Activated T-cell treated with anti-CD3 and anti-CD28 coated beads, Interleukin-2, amount 50 U/mL, for 4 hours (primary cell): ENCODE data around the gene GRIK2. TPM values are rescaled to one million over a fixed set of nuclear protein-coding genes. Genes with fewer than 3 reads are reported as not detected.

Experiments
- ATAC-seq, 2 donors: fragments of 200-7000 bp; cut with Tn5 transposase; one replicate each; pipeline ENCODE4 v1.10.0; 2021
- DNase-seq: peaks from one replicate; pipeline ENCODE4 v3.0.0-alpha.2; 2020
- H3K27me3 Mint-ChIP-seq: one replicate; pipeline ENCODE4 v1.8.0; 2021; ENCODE audit warnings: low read depth, mixed read lengths
- H3K36me3 Mint-ChIP-seq: one replicate; pipeline ENCODE4 v1.8.0; 2022; ENCODE audit warnings: mixed read lengths; ENCODE audit not compliant: insufficient read depth
- H3K4me1 Mint-ChIP-seq: one replicate; pipeline ENCODE4 v1.8.0; 2021; ENCODE audit warnings: low read depth, mixed read lengths
- H3K4me3 Mint-ChIP-seq: one replicate; pipeline ENCODE4 v1.8.0; 2021; ENCODE audit warnings: mild to moderate bottlenecking, moderate library complexity, mixed read lengths
- H3K9me3 Mint-ChIP-seq: one replicate; pipeline ENCODE4 v1.8.0; 2021; ENCODE audit warnings: mixed read lengths
- total RNA-seq, 3 donors: library from RNA; stranded (reverse); gene quantifications; one replicate each; pipeline ENCODE4 v1.2.1, GENCODE V29; 2021

GRIK2 gene
- total RNA-seq, 3 donors from 2014 or later = not detected

DNA sequence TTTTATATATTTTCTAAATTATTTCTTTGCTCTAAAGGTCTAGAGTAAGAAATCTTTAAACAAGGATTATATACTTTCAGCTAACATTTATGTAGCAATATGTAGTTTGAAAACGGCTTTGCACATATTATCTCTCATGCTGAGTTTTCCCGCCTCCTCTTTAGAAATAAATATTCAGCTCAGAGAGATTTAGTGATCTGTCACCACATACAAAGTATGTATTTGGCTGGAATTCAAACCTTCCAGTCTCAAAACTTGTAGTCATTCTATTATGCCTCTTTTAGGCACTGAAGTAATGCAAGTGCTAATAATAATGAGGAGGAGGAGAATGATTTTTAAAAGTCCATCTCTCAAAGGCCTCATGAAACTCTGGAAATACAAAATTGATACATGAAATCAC, 525.0 kb downstream of the GRIK2 start:
- H3K36me3 Mint-ChIP-seq = no peaks in the 10 kb centered on the region
- no peaks in the 10 kb centered on the region for H3K27me3 Mint-ChIP-seq
- ATAC-seq (no peak), DNase-seq (no peak)
- no peak overlapping the region for H3K4me3 Mint-ChIP-seq
- H3K4me1 Mint-ChIP-seq = no peaks in the 10 kb centered on the region
- no peaks in the 10 kb centered on the region for H3K9me3 Mint-ChIP-seq

DNA sequence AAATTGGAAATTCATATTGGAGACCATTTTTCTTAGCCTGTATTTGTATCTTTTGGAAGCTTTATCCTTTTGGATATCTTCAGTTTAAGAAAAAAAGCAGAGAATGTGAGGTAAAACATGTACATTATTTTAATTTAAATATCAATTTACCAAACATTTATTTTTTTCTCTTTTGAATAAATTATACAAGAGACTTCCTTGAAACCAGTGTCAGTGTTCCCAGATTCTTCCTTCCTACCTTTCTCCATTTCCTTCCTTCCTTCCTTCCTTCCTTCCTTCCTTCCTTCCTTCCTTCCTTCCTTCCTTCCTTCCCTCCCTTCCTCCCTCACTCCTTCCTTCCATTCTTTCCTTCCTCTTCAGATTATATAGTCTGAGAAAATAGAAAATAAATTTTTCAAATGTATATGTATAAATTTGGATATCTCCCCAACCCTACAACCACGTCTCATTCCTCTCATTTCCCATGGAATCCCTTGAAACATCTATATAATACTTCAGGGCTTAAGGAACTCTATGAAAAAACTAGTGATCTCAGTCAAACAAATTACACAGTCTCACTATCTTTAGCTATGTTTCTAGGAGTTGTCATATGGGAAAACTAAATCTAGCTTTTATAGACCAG, 528.4 kb downstream of the GRIK2 start:
- H3K9me3 Mint-ChIP-seq = no peaks in the 10 kb centered on the region
- H3K36me3 Mint-ChIP-seq = no peaks in the 10 kb centered on the region
- no peak overlapping the region for H3K4me3 Mint-ChIP-seq
- H3K4me1 Mint-ChIP-seq = no peaks in the 10 kb centered on the region
- ATAC-seq = no peak
- no peak for DNase-seq
- no peaks in the 10 kb centered on the region for H3K27me3 Mint-ChIP-seq

DNA sequence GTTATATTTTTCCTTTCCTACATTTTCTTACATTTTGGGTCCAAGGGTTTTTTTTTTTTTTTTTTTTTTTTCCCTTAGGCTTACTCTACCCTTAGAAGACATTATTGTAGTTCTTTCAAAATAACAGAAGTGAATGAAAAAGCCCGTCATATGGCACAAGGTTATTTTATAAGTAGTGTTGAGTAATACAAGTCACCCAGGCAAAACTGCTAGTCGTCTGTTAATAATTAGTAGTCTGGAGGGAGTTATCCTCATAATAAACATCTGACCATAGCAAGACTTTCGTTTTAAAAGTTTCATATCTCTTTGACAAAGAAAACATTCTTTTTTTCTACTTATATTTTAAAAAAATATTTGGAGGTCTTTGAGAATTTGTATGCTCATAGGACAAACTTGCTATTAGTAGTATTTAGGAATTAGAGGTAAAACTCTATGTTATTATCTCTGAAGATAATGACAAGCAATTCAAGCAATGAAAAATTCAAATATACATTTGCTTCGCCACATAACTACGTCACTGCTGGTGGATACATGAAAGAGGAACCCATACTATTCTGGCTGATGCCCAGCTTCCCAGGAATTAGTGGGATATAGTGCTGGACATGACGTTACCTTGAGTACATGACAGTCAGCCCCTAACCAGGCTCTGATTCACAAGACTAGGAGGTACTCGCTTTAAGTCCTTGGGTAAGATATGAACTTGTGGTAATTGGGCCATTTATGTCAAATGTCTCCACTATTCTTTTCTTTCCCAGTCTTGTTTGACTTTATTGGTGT, 532.8 kb downstream of the GRIK2 start:
- Mint-ChIP-seq H3K4me3 (no peak overlapping the region), H3K27me3 (no peaks in the 10 kb centered on the region), H3K36me3 (no peaks in the 10 kb centered on the region), H3K9me3 (no peaks in the 10 kb centered on the region), H3K4me1 (no peaks in the 10 kb centered on the region)
- ATAC-seq (no peak), DNase-seq (no peak)

DNA sequence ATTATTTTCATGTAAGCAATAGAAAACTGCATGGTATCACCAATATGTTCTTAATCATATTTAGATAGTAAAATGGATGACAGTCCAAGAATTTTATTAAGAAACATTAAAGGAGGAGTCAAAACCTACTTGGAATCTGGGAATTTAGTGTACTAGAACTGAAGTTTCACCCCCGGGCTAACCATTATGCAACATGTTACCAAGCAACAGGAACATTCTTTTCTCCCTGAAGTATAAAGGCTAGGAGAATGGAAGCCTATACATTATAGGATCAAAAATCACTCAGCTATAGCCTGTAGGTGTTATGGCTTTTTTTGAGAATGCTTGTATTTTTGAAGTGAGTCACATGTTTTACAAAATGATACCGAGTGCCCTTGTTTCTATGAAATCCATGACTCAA, 538.3 kb downstream of the GRIK2 start:
- H3K4me1 Mint-ChIP-seq = no peaks in the 10 kb centered on the region
- H3K9me3 Mint-ChIP-seq = peaks cover 3% of the 10 kb centered on the region
- no peak for ATAC-seq
- H3K27me3 Mint-ChIP-seq = no peaks in the 10 kb centered on the region
- DNase-seq = no peak
- no peak overlapping the region for H3K4me3 Mint-ChIP-seq
- no peaks in the 10 kb centered on the region for H3K36me3 Mint-ChIP-seq

DNA sequence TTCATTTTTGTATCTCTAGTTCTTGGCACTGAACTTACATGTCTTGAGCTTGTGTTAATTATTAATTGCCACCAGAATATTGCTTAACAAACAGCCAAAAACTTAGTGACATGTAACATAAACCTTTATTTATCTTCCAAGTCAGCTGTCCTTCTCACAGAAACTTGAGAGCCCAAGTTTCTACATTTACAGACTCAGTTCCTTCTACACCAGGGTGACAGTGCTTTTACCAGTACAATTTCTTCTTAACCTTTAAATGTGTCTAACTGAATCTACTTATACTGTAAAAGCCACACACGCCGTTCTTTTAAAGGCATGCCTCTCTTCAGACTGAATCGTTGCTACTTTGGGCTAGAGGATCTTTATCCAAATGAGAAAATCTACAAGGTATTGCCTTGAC, 539.2 kb downstream of the GRIK2 start:
- ATAC-seq = no peak

DNA sequence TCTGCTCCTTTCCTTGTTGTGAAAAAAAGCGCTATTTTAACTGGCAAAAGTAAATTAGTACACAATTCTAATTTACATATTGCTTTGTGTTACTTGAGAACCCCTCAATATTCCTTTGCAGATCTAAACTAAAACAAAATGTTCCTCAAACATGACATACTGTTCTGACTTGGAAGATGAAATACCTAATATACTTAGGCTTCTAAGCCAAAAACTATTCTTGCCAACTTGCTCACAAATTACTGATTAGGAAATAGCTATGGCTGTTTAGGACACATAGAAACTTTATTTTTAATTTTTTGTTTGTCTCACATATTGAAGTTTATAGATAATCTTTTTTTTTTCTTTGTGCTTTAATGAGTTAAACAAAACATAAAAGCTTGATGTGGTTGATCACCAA, 542.2 kb downstream of the GRIK2 start:
- H3K4me3 Mint-ChIP-seq = no peak overlapping the region
- DNase-seq = no peak
- H3K36me3 Mint-ChIP-seq = no peaks in the 10 kb centered on the region
- H3K4me1 Mint-ChIP-seq = no peaks in the 10 kb centered on the region
- ATAC-seq = no peak
- no peaks in the 10 kb centered on the region for H3K27me3 Mint-ChIP-seq
- H3K9me3 Mint-ChIP-seq = peaks cover 7% of the 10 kb centered on the region

More for the DNA sequence above, 539.2 kb downstream of the GRIK2 start:
- Mint-ChIP-seq H3K27me3 (no peaks in the 10 kb centered on the region), H3K9me3 (peaks cover 3% of the 10 kb centered on the region), H3K4me1 (no peaks in the 10 kb centered on the region), H3K4me3 (no peak overlapping the region), H3K36me3 (no peaks in the 10 kb centered on the region)
- DNase-seq = no peak

DNA sequence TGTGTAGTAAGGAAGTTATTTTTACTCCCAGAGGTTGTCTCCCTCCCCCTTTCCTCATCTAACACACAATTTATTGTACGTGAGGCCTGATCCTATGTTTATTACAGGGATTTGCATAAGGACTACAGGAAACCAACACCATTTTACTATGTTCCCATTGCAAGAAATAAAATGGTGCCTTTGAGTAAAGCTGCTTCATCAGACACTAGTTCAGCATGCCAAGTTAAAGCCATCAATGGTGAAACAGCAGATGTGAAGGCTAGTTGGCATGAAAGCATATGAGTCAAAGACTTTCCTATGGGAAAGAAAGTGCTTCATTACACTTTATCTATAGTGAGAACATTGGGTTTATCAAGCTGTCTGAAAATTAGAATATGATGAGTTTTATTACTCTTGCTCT, 543.0 kb downstream of the GRIK2 start:
- ATAC-seq (no peak), DNase-seq (no peak)
- Mint-ChIP-seq H3K36me3 (no peaks in the 10 kb centered on the region), H3K4me3 (no peak overlapping the region), H3K9me3 (peaks cover 7% of the 10 kb centered on the region), H3K4me1 (no peaks in the 10 kb centered on the region), H3K27me3 (no peaks in the 10 kb centered on the region)

DNA sequence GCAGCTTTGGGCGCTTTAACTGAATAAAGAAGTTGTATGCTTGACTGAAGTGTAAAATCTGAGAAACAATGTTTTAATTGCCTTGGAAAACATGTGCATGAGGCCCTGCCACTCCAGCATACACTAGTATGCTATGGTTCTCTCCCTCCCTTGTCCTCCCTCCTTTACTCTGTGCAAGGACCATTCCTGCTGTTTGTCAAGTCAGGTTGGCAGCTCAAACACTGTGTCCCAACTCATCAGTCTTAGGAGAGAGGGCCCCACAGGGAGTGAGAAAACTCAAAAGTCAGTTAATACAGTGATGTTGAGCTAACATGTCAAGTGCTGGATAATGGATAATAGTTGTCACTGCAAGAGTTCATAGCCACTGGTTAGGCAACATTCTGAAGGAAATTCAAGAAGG, 543.6 kb downstream of the GRIK2 start:
- no peaks in the 10 kb centered on the region for H3K27me3 Mint-ChIP-seq

DNA sequence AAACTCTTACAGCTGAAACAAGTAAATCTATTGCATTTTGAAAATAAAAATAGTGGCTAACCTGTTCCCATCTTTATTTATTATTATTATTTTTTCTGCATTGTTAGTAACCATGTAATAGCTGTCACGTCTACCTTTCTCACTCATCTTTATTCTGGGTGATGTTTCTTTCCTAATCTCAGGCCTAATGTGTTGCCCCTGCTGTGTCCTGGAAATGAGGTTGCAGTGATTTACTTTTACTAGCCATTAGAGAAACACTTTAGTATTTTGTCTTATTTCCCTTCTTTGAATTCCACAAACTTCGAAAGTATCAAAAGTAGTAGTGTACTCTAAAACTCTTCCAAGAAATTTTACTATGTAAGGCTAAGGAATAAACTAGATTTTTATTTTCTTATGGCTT, 546.9 kb downstream of the GRIK2 start:
- ATAC-seq = no peak
- H3K4me1 Mint-ChIP-seq = no peaks in the 10 kb centered on the region
- no peaks in the 10 kb centered on the region for H3K36me3 Mint-ChIP-seq
- H3K27me3 Mint-ChIP-seq = no peaks in the 10 kb centered on the region
- H3K9me3 Mint-ChIP-seq = peaks cover 16% of the 10 kb centered on the region
- H3K4me3 Mint-ChIP-seq = no peak overlapping the region
- DNase-seq = no peak

More for the DNA sequence above, 543.6 kb downstream of the GRIK2 start:
- H3K4me1 Mint-ChIP-seq = no peaks in the 10 kb centered on the region
- no peak overlapping the region for H3K4me3 Mint-ChIP-seq
- DNase-seq (no peak), ATAC-seq (no peak)
- H3K36me3 Mint-ChIP-seq = no peaks in the 10 kb centered on the region
- peaks cover 8% of the 10 kb centered on the region for H3K9me3 Mint-ChIP-seq

DNA sequence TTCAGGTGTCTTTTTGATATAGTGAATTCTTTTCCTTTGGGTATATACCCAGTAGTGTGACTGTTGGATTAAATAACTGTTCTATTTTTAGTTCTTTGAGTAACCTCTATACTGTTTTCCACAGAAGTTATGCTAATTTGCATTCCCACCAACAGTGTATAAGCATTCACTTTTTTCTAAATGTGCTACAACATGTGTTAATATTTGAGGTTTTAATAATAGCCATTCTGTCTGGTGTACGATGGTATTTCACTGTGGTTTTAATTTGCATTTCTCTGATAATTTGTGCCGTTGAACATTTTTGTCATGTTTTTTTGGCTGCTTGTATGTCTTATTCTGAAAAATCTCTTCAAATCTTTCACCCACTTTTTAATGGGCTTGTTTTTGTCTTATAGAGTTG, 563.5 kb downstream of the GRIK2 start:
- no peaks in the 10 kb centered on the region for H3K36me3 Mint-ChIP-seq
- DNase-seq = no peak
- H3K4me3 Mint-ChIP-seq = no peak overlapping the region
- no peaks in the 10 kb centered on the region for H3K27me3 Mint-ChIP-seq
- no peaks in the 10 kb centered on the region for H3K4me1 Mint-ChIP-seq
- H3K9me3 Mint-ChIP-seq = peaks cover 12% of the 10 kb centered on the region
- no peak for ATAC-seq

DNA sequence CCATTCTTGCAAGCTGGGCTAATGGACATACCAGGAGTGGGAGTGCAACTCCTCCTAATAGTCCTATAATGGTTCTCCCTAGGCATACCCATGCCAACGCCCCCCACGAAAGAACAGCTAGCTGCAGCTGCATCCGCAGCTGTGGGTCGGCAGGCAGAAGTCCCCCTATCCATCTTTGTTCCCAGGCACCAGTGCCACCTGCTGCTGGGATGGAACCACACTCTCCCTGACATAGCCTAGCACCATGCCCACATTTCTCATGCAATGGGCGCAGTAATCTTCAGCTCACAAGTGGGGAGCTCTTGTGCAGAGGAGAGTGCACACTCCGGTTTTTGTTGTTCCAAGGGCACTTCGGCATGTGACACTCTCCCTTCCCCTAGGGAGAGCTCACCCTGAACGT, 567.8 kb downstream of the GRIK2 start:
- H3K4me3 Mint-ChIP-seq = no peak overlapping the region
- H3K27me3 Mint-ChIP-seq = no peaks in the 10 kb centered on the region
- no peaks in the 10 kb centered on the region for H3K36me3 Mint-ChIP-seq
- peaks cover 17% of the 10 kb centered on the region for H3K9me3 Mint-ChIP-seq
- no peak for DNase-seq
- no peak for ATAC-seq
- H3K4me1 Mint-ChIP-seq = no peaks in the 10 kb centered on the region

DNA sequence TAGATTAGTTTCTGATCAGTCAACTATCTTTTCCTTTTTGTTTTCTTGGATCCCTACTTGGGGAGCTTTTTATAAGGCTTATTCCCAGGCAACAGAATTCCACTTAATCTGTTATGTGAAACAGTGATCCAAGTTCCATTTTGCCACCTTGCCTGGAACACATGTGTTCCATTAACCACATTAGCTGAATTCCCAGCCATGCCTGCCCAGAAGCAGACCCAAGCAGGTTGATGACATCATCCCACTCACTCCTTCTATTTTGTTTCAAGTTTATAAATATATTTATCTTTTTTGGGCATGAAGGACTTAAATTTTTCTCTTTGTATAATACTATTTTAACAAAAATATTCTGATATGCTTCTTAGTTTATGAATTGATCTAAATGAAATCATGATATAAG, 587.4 kb downstream of the GRIK2 start:
- DNase-seq = no peak
- no peak for ATAC-seq
- H3K9me3 Mint-ChIP-seq = no peaks in the 10 kb centered on the region
- no peaks in the 10 kb centered on the region for H3K27me3 Mint-ChIP-seq
- no peak overlapping the region for H3K4me3 Mint-ChIP-seq
- H3K4me1 Mint-ChIP-seq = no peaks in the 10 kb centered on the region
- H3K36me3 Mint-ChIP-seq = no peaks in the 10 kb centered on the region

DNA sequence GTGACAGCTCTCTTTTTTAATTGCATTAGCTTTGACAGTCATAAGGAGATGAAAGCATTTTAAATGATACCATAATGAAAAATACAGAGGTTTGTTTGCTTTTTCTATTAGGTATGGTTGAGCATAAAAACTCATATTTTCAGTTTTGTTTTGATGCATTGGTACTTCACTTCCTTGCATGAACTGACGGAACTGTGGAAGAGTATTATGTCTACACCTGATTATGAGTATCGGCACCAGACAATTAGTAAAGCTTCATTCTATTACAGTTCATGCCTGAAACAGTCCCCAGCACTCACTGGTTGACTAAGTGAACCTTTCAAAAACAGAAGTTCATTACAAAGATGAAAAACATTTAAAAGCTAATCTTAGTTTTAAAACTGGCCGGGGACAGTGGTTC, 593.0 kb downstream of the GRIK2 start:
- H3K9me3 Mint-ChIP-seq = no peaks in the 10 kb centered on the region
- H3K4me3 Mint-ChIP-seq = no peak overlapping the region
- H3K4me1 Mint-ChIP-seq = no peaks in the 10 kb centered on the region
- ATAC-seq (no peak), DNase-seq (no peak)
- no peaks in the 10 kb centered on the region for H3K27me3 Mint-ChIP-seq
- no peaks in the 10 kb centered on the region for H3K36me3 Mint-ChIP-seq

DNA sequence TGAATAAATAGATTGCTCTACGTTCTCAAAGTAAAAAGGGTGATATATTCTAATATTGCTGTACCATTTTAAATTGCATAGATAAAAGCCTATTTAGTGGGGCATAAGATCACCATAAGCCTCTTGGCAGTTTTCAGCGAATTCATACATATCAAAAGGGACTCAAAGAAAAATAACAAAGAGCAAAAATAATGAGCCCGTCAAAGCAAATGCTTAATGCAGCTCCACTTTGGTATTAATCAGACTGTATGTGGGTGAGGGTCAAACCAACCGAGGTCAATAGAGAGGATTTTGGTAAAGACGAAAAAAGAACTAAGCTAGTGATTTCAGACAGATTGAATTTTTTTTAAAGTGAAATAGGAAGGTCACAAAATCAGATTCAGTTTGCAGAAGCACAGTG, 598.8 kb downstream of the GRIK2 start:
- Mint-ChIP-seq H3K36me3 (no peaks in the 10 kb centered on the region), H3K4me3 (no peak overlapping the region), H3K9me3 (peaks cover 4% of the 10 kb centered on the region), H3K4me1 (no peaks in the 10 kb centered on the region), H3K27me3 (no peaks in the 10 kb centered on the region)
- ATAC-seq (no peak), DNase-seq (no peak)

DNA sequence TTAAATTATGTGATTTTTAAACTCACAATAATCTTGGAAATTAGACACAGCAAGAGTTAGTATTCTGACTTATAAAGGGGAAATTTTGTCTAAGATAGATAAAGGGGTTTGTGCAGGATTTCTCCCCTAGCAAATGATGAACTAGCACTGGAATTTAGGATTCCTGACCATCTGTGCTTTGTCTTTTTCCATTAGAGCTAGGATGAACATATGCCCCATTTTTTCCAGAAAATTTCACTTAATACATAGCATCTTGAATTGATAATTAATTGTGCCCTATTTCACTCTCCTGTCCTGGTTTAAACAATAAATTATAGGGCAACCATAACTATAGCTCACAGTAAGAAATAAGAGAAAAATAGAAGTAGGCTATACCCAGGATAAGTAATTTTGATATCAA, 601.0 kb downstream of the GRIK2 start:
- ATAC-seq (no peak), DNase-seq (no peak)
- Mint-ChIP-seq H3K36me3 (no peaks in the 10 kb centered on the region), H3K27me3 (no peaks in the 10 kb centered on the region), H3K4me3 (no peak overlapping the region), H3K4me1 (no peaks in the 10 kb centered on the region), H3K9me3 (peaks cover 4% of the 10 kb centered on the region)
